ENCODE results near the gene DDHD1. TPM values are rescaled to one million over a fixed set of nuclear protein-coding genes. Genes with fewer than 3 reads are reported as not detected.

Gene DDHD1
- polyA plus RNA-seq, 2 of the 4 experiments (the other 2 are of a cell fraction), result 6.2 to 12.3 TPM

GRCh38 chr14:53161758-53162435 is 8.8 kb upstream of the DDHD1 start:
- peak; percentile 43 for FAIRE-seq

GRCh38 chr14:53156238-53156637 is 3.1 kb upstream of the DDHD1 start:
- FAIRE-seq (no peak), ATAC-seq (no peak), DNase-seq (ENCODE audit: low read depth in 1 of 2, low spot score in 1 of 2) (no peak)
- Histone ChIP-seq H3K9me3 (no peaks in the 10 kb centered on the region), H3K4me3 (no peak overlapping the region), H3K27ac (no peak overlapping the region), H3K4me1 (peaks cover 6% of the 10 kb centered on the region), H3K4me2 (no peak overlapping the region)
- 84% methylated on average over 4 of the region's 4 CpGs for WGBS (ENCODE audit: missing lambda C conversion rate)
- TF ChIP-seq PBX3 (IDR thresholded peaks at IDR 0.05) (no peak), HOXA7 (CRISPR knock-in tag; IDR thresholded peaks at IDR 0.05) (no peak), ATOH8 (CRISPR knock-in tag; IDR thresholded peaks at IDR 0.05; ENCODE audit: low read depth) (no peak), FOSB (CRISPR knock-in tag; IDR thresholded peaks at IDR 0.05) (no peak), HOXB13 (CRISPR knock-in tag; IDR thresholded peaks at IDR 0.05; ENCODE audit: low read depth) (no peak), ESRRA (IDR thresholded peaks at IDR 0.05; ENCODE audit: borderline replicate concordance, low read length) (no peak), EP300 (IDR thresholded peaks at IDR 0.05) (no peak), FOSL2 (IDR thresholded peaks at IDR 0.05) (no peak), FOSL2 (CRISPR knock-in tag; IDR thresholded peaks at IDR 0.05) (no peak), HES2 (IDR thresholded peaks at IDR 0.05) (no peak), CBX2 (IDR thresholded peaks at IDR 0.05; ENCODE audit: borderline replicate concordance, low read depth) (no peak), RARB (CRISPR knock-in tag; IDR thresholded peaks at IDR 0.05) (no peak), POLR2A (IDR thresholded peaks at IDR 0.05; ENCODE audit: low read length) (no peak), TP53 (CRISPR knock-in tag; IDR thresholded peaks at IDR 0.05) (no peak), SREBF2 (IDR thresholded peaks at IDR 0.05) (no peak), PHF8 (IDR thresholded peaks at IDR 0.05; ENCODE audit: borderline replicate concordance, low read depth) (no peak), FOXS1 (CRISPR knock-in tag; IDR thresholded peaks at IDR 0.05) (no peak)
- CTCF ChIA-PET, result interaction anchor here (0.6 to 0.9 kb wide), 3 partner anchors 11 to 1211 kb away, joined by 3 read pairs; no protein-coding TSS in a partner anchor
- POLR2A ChIA-PET, result no interaction called here

More at GRCh38 chr14:53161758-53162435, 8.8 kb upstream of the DDHD1 start:
- TF ChIP-seq MYC (IDR thresholded peaks at IDR 0.05; ENCODE audit: borderline replicate concordance, low read length) (no peak), ZNF302 (CRISPR knock-in tag; IDR thresholded peaks at IDR 0.05) (no peak)
- Histone ChIP-seq H3K9me3 (no peaks in the 10 kb centered on the region), H3K4me1 (no peaks in the 10 kb centered on the region), H3K27ac (no peak overlapping the region), H3K4me2 (no peak overlapping the region), H3K4me3 (no peak overlapping the region)
- POLR2A ChIA-PET, result no interaction called here
- DNase-seq (ENCODE audit: low read depth in 1 of 2, low spot score in 1 of 2) (no peak), ATAC-seq (no peak)
- WGBS (ENCODE audit: missing lambda C conversion rate), result 93% methylated on average over 2 of the region's 2 CpGs
- CTCF ChIA-PET, result interaction anchor here (0.5 to 2.5 kb wide), 2 partner anchors 10 to 1783 kb away, joined by 3 to 7 read pairs; no protein-coding TSS in a partner anchor

- H3K4me2 ChIP-seq, result peak overlapping the region; percentile 81
- H3K4me3 ChIP-seq, result peak overlapping the region; percentile 90
- TF ChIP-seq ZNF302 (CRISPR knock-in tag; IDR thresholded peaks at IDR 0.05) (no peak), TFCP2L1 (CRISPR knock-in tag; IDR thresholded peaks at IDR 0.05) (no peak), EHMT2 (IDR thresholded peaks at IDR 0.05; ENCODE audit: low read depth) (no peak), PHF8 (IDR thresholded peaks at IDR 0.05; ENCODE audit: borderline replicate concordance, low read depth) (no peak), KDM1A (IDR thresholded peaks at IDR 0.05; ENCODE audit: low read depth) (no peak), SMC3 (IDR thresholded peaks at IDR 0.05) (no peak), PBX3 (IDR thresholded peaks at IDR 0.05) (no peak), ZSCAN20 (CRISPR knock-in tag; IDR thresholded peaks at IDR 0.05) (no peak), ZC3H11A (IDR thresholded peaks at IDR 0.05) (no peak), BHLHE40 (IDR thresholded peaks at IDR 0.05; ENCODE audit: low read depth, low read length) (no peak), POLR2AphosphoS2 (conservative IDR thresholded peaks at IDR 0.05; ENCODE audit: low read length) (no peak), RFX5 (IDR thresholded peaks at IDR 0.05) (no peak), POLR2A (IDR thresholded peaks at IDR 0.05; ENCODE audit: low read length) (no peak), RARB (CRISPR knock-in tag; IDR thresholded peaks at IDR 0.05) (no peak), CTCF (IDR thresholded peaks at IDR 0.05) (no peak)
- ChIA-PET CTCF (interaction anchor here (1.3 kb wide), 1 partner anchor 12 kb away, joined by 4 read pairs; no protein-coding TSS in a partner anchor), POLR2A (interaction anchor here (1.0 to 1.4 kb wide), 5 partner anchors 12 to 203 kb away, joined by 3 to 5 read pairs (median 4); partner anchors contain the start of gene FERMT2)
- peaks cover 12% of the 10 kb centered on the region for H3K4me1 ChIP-seq
- peak overlapping the region; percentile 83 to 94 for H3K27ac ChIP-seq
- DNase-seq (ENCODE audit: low read depth in 1 of 2, low spot score in 1 of 2), result no peak
- no peaks in the 10 kb centered on the region for H3K9me3 ChIP-seq
- no peak for FAIRE-seq
- no peak for ATAC-seq
- WGBS (ENCODE audit: missing lambda C conversion rate), result 85% methylated on average over 4 of the region's 4 CpGs
These were observed 584 bp upstream of the DDHD1 start for GRCh38 chr14:53153702-53154112.

Data from A549 (cell line).